ENCODE measurements around the gene RAB44. TPM values are rescaled to one million over a fixed set of nuclear protein-coding genes. Genes with fewer than 3 reads are reported as not detected.
A peak's percentile ranks its signal among the peaks of the same experiment; 100 is the strongest.

Gene RAB44
- total and polyA plus RNA-seq, 2 of the 4 experiments (the other 2 are of a cell fraction), result 0.03 TPM; not detected in 1

- Histone ChIP-seq H2BK20ac (ENCODE audit: low read depth, low read length) (peak within 1 kb of the TSS; percentile 98), H2AFZ (replicated peaks; ENCODE audit: low read length, poor library complexity) (peak within 1 kb of the TSS; percentile 80), H3K56ac (ENCODE audit: extremely low read depth, insufficient read depth, low read length) (peak within 1 kb of the TSS; percentile 96), H3K9ac (ENCODE audit: low read depth, low read length) (peak within 1 kb of the TSS; percentile 92), H3K9me3 (ENCODE audit: control insufficient read depth, insufficient read depth, low read length) (no peaks in the 10 kb centered on the region), H2AK9ac (replicated peaks; ENCODE audit: low read depth, low read length, poor library complexity) (peak within 1 kb of the TSS; percentile 97), H3K4me2 (ENCODE audit: low read depth, low read length) (peak within 1 kb of the TSS; percentile 57), H3K9me1 (ENCODE audit: insufficient read depth, low read length) (peaks cover 15% of the 10 kb centered on the region), H4K5ac (ENCODE audit: low read depth, low read length) (peak within 1 kb of the TSS; percentile 98), H3K4ac (ENCODE audit: low read depth, low read length) (peak within 1 kb of the TSS; percentile 99), H3K27me3 (ENCODE audit: control insufficient read depth, insufficient read depth, low read length) (no peaks in the 10 kb centered on the region), H4K91ac (ENCODE audit: insufficient read depth, low read depth, low read length) (peak within 1 kb of the TSS; percentile 99), H3K23ac (ENCODE audit: low read depth, low read length) (peak within 1 kb of the TSS; percentile 99), H3K18ac (ENCODE audit: low read depth, low read length) (peak within 1 kb of the TSS; percentile 98), H2BK15ac (ENCODE audit: low read depth, low read length) (peak within 1 kb of the TSS; percentile 96), H2AK5ac (ENCODE audit: low read depth, low read length) (peak within 1 kb of the TSS; percentile 98), H3K36me3 (ENCODE audit: control insufficient read depth, insufficient read depth, low read length) (peaks cover 23% of the 10 kb centered on the region), H4K20me1 (ENCODE audit: insufficient read depth, low read length) (peaks cover 51% of the 10 kb centered on the region), H4K8ac (ENCODE audit: low read depth in 2 of 2, low read length in 2 of 2) (peak within 1 kb of the TSS; percentile 91 to 100; a peak in 3 of 4 replicates), H3K4me1 (ENCODE audit: control insufficient read depth, insufficient read depth, low read length) (peaks cover 22% of the 10 kb centered on the region), H2BK120ac (ENCODE audit: low read depth, low read length) (peak within 1 kb of the TSS; percentile 99), H3K79me1 (ENCODE audit: low read depth in 1 of 2, low read length in 2 of 2) (peaks cover 14 to 65% of the 10 kb centered on the region in 2 experiments), H3K27ac (ENCODE audit: insufficient read depth, low read length) (peak within 1 kb of the TSS; percentile 88), H2BK5ac (ENCODE audit: low read depth, low read length, poor library complexity, severe bottlenecking) (peak within 1 kb of the TSS; percentile 99), H3K4me3 (ENCODE audit: insufficient read depth, low read depth, low read length) (peak within 1 kb of the TSS; percentile 89), H3K14ac (replicated peaks; ENCODE audit: low read depth, low read length) (peak within 1 kb of the TSS; percentile 98)
- DNase-seq, result peak; percentile 93
- in situ Hi-C loops (cut with MboI; ENCODE audit: low sequenced_read_pairs), result no loop called here
- CTCF ChIA-PET, result interaction anchor here (0.5 to 1.5 kb wide), 4 partner anchors 56 to 81 kb away, joined by 3 read pairs; no protein-coding TSS in a partner anchor
- POLR2A ChIA-PET (ENCODE audit: unreplicated experiment), result interaction anchor here (0.6 to 2.5 kb wide), 12 partner anchors 10 to 365 kb away, joined by 3 to 24 read pairs (median 4); no protein-coding TSS in a partner anchor
- dilution Hi-C loops (cut with HindIII; ENCODE audit: low sequenced_read_pairs, unreplicated experiment), result no loop called here
- ATAC-seq (ENCODE audit: low read depth), result peak; percentile 77
- TSS peak; percentile 3 for BruUV-seq (replicated peaks)
- 0% methylated on average over 30 of the region's 63 CpGs; no CpG with 5 or more reads in 1 of the 2 experiments for WGBS, 2 experiments (ENCODE audit: extremely low coverage in 2 of 2, insufficient read length in 1 of 2)
- intact Hi-C loops (cut with micrococcal nuclease), result no loop called here
- TF ChIP-seq CEBPB (IDR thresholded peaks at IDR 0.05; ENCODE audit: low read depth, low read length) (no peak), USF2 (IDR thresholded peaks at IDR 0.05; ENCODE audit: low read depth, low read length) (no peak), CTCF (conservative IDR thresholded peaks at IDR 0.05; ENCODE audit: low read depth, low read length) (no peak; the same call in 1 of the 2 replicates), ELK1 (IDR thresholded peaks at IDR 0.05; ENCODE audit: borderline replicate concordance, low read depth, low read length) (no peak), MXI1 (IDR thresholded peaks at IDR 0.05; ENCODE audit: borderline replicate concordance, low read depth, low read length) (peak; percentile 76; the same call in 1 of the 2 replicates), RAD21 (IDR thresholded peaks at IDR 0.05; ENCODE audit: low read length) (peak; percentile 39; the same call in 1 of the 2 replicates), FOS (IDR thresholded peaks at IDR 0.05; ENCODE audit: low read depth, low read length) (peak; percentile 19; the same call in 1 of the 2 replicates), NFE2L2 (IDR thresholded peaks at IDR 0.05; ENCODE audit: low read depth, low read length) (no peak), MAZ (IDR thresholded peaks at IDR 0.05; ENCODE audit: borderline replicate concordance, low read depth, low read length) (peak; percentile 92), SMC3 (IDR thresholded peaks at IDR 0.05; ENCODE audit: low read depth, low read length) (0 out of 2 replicates have a peak, but pooled peaks have one; percentile 27), BHLHE40 (IDR thresholded peaks at IDR 0.05; ENCODE audit: low read depth, low read length) (peak; percentile 97), CHD1 (IDR thresholded peaks at IDR 0.05; ENCODE audit: low read depth, low read length) (peak; percentile 95; the same call in 1 of the 2 replicates), RCOR1 (IDR thresholded peaks at IDR 0.05; ENCODE audit: insufficient replicate concordance, low read length) (peak; percentile 85), MAFK (IDR thresholded peaks at IDR 0.05; ENCODE audit: low read depth, low read length) (no peak)
Measured at GRCh38 chr6:36678488-36679042, 19.1 kb upstream of the RAB44 start, which contains the start of gene CDKN1A. Gene CDKN1A, plus strand, starts transcription at chr6:36678714. Its CDS starts 5,388 bp downstream, at chr6:36684102.

Measured in IMR-90 (cell line).